Amniotic stem cell (primary cell): ENCODE measurements around the gene TBC1D25.
"Not testable (repeated sequence)": the region's sequence is repeated elsewhere in the genome, so short reads cannot be mapped to it uniquely, and the experiment has no call there.

Experiments used
- DNase-seq: peaks from one replicate; lab custom pipeline; 2025; lab: John Stamatoyannopoulos, UW

The TBC1D25 gene

DNA sequence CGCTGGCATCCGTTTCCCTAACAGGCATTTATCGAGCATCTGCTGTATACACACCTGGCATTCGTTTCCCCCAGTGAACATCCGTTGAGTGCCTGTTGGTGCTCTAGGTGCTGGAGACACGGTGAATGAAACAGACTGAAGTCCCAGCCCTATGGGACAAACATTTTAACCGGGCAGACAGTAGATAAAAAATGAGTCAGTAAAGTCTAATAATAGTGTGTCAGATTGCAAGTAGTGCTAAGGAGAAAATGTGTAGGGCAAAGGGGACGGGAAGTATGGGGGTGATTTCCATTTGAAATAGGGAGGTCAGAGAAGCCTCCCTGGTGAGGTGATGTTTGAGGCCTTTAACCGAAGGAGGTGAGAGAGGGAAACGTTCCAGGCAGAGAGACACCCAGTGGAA is 23.2 kb upstream of the TBC1D25 start:
- no peak for DNase-seq

DNA sequence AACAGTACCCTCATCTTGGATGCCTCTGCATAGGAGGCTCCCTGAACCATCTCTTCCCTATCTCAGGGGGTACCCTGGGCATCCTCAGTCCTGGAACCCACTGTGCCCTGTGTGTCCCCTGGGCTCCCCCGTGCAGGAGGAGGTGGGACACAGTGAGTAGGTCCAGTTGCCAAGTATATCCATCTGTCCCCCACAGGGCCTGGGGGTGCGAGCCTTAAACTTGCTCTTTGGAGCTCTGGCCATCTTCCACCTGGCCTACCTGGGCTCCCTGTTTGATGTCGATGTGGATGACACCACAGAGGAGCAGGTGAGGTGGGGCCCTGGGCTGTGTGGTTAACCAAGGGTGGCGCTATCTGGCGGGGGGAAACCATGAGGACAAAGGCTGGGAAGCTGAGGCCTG is 22.5 kb upstream of the TBC1D25 start:
- DNase-seq = no peak

DNA sequence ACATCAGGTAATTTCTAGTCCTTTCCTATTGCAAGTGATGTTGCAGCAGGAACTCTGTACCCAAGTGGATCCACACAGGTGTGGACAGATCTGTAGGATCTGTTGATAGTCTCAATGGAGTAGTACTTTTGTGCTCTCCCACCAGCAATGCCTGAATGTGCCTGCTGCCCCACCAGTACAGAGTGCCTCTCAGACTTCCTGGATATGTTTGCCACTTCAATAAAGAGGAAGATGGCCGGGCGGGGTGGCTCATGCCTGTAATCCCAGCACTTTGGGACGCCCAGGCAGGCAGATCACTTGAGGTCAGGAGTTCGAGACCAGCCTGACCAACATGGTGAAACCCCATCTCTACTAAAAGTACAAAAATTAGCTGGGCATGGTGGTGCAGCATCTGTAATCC is 20.0 kb upstream of the TBC1D25 start:
- not testable (repeated sequence) for DNase-seq

DNA sequence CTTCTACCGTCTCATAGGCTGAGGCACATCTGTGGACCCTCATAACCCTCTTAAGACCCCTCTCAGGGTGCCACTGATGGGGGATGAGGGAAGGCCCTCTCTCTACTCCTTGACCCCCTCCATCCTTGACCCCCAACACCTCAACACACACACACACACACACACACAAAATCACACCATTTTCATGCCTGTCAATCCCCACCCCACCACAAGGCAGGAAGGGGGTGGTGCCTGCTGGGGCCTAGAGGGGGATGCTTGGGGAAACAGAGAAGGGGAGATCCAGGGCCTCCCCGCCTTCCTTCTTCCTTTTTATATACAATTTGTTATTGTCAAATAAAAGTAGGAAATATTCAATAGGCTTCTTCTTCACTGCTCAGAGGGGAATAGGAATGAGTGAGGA is 19.1 kb upstream of the TBC1D25 start:
- DNase-seq = no peak

DNA sequence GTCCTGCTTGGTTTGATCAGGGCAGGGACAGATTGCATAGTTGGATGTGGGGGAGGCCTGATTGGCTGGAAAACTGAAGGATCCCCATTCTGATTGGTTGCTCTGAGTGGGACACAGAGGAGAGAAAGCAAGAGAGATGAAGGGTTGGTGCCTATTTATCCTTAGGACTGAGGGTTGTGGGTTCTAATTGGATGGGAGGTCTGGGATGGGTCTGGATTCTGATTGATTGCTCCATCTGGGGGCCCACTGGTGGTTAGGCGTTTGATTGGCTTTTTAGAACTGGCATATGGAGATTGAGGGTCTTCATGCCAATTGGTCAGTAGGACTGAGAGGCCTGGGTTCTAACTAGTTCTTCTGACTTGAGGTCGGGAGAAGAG is 18.6 kb upstream of the TBC1D25 start:
- DNase-seq = no peak

DNA sequence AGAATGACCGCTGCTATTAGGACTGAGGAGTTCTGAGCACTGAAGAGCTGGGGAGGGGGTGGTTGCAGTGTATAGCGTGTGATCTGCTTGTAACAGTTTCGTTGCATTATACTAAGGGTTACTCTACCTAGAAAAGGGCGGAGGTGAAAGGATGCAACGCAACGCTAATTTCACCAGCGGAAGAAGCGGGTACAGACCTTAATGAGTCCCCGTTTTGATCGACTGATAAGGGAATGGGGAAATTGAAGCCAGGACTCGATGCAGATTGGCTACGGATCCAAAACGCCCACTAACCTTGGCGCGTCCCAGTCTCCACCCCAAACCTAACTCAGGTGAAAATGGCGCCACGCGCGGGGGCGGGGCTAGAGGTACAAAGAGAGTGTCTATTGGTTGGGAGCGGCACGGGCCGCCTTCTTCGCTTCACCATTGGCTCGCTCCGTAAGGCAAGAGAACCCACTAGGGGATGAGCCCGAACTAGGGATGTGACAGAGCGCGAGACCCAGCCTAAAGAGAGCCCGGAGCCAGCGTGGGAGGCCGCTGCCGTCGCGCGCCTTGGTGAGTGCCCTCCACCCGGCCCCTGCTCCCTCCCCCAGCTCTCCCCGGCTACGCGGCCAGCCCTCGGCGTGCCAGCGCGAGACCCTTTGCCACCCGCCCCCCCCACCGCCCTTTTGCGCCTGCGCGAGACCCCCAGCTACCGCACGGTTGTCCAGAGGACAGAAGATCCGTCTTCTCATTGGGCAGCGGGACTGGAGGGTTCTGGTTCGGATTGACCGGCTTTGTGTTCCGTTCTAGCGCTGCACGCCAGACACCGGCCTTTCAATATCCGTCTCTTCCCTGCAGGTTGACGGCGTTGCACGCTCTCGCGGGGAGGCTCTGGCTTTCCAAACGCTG is 17.9 kb upstream of the TBC1D25 start, which contains the start of gene EBP:
Gene EBP (plus strand): TSS at position 456 of the 891 bp plus-strand sequence. CDS start 1,964 bp downstream, outside the sequence.
- peak; percentile 28 for DNase-seq

DNA sequence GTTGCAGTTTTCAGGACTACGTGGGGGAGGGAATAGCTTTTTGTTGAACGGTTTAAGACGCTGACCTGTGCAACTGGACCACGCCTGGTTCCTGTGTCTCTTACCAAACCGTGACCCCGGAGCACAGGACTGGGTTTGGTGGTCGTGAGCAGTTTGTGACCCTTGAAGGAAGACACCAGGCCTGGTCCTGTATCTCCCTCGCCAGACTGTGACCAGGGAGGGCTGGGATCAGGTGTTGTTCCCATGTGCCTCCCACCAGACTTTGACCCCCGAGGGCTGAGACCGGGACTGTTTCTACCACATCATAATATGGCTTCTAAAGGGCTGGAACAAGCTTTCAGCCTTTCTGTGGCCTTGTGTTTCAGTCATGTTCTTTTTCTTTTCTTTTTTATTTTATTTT is 17.2 kb upstream of the TBC1D25 start:
- DNase-seq = no peak

DNA sequence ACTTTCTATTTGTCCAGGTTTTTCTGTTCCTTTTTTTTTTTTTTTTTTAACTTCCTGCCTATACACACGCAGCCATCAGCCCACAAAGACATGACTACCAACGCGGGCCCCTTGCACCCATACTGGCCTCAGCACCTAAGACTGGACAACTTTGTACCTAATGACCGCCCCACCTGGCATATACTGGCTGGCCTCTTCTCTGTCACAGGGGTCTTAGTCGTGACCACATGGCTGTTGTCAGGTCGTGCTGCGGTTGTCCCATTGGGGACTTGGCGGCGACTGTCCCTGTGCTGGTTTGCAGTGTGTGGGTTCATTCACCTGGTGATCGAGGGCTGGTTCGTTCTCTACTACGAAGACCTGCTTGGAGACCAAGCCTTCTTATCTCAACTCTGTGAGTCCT is 15.8 kb upstream of the TBC1D25 start:
- no peak for DNase-seq

DNA sequence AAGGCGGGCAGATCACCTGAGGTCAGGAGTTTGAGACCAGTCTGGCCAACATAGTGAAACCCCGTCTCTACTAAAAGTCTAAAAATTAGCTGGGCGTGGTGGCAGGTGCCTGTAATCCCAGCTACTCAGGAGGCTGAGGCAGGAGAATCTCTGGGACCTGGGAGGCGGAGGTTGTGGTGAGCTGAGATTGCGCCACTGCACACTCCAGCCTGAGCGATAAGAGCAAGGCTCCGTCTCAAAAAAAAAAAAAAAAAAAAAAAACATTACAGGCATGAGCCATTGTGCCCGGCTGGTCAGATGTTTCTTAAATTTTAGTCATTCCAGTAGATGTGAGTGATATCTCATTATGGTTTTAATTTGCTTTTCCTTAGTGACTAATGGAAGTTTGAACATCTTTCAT is 13.7 kb upstream of the TBC1D25 start:
- DNase-seq = not testable (repeated sequence)

DNA sequence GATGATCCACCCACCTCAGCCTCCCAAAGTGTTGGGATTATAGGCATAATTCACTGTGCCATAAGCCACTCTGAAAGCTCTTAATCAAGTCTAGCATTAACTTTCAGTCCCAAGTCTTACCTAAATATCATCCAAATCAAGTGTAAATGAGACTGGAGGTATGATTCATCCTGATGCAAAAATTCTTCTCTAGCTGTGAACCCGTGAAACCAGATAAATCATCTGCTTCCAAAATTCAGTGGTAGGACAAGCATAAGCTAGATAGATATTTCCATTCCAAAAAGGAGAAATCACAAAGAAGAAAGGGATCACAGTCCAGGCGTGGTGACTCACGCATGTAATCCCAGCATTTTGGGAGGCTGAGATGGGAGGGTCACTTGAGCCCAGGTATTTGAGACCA is 8.8 kb upstream of the TBC1D25 start:
- DNase-seq = no peak

DNA sequence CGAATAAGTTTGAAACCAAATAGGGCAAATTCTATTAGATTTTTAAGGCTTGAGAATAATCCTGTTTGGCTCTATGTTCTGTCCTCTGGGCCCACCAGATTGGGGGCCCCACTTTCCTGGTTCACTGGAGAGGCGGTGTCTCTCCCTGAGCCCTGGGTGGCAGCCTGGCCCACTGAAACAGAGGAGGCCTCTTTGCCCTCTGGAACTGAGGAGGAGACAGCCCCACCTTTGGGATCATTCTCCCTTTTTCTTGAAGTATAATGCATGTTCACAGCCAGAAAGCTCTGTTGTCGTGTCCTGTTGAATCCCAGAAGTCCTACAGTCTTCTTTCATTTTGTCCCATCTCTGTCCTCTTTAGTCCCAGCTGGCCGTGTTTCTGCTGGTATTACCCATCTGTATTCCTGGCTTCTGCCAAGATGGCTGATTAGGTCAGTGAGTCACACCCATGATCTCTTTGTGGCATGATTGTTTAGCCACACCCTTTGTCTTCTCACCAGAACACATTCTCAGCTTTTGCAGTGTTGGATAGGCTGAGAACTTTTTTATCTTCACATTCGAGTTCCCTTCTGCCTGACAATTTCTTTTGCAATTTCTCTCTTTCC is 8.1 kb upstream of the TBC1D25 start:
- peak; percentile 24 for DNase-seq

DNA sequence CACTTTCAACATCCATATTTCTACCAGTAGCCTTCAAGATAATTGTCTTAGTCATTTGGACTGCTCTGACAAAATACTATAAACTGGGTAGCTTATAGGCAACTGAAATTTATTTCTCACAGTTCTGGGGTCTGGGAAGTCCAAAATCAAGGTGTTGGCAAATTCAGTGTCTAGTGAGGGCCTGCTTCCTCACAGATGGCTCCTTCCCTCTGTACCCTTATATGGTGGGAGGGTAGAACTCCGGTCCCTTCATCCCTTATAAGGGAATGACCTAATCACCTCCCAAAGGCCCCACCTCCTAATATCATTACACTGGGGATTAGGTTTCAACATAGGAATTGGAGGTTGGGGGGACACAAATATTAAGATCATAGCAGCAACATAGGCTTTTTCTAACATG is 7.4 kb upstream of the TBC1D25 start:
- DNase-seq = no peak

DNA sequence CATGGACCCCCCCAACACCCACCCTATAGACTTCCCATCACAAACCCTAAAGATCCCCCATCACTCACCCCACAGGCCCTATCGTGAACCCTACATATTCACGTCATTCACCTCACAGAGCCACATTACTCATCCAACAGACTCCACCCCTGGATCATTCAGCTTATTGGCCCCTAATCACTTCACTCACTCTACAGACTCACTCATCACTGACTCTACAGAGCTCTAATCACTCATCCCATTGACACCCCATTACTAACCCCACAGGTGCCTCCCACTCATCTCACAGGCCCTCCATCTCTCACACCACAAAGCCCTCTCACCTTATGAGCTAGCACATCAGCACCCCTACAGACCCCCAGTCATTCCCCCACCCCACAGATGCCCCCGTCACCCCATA is 6.3 kb upstream of the TBC1D25 start:
- DNase-seq = no peak

DNA sequence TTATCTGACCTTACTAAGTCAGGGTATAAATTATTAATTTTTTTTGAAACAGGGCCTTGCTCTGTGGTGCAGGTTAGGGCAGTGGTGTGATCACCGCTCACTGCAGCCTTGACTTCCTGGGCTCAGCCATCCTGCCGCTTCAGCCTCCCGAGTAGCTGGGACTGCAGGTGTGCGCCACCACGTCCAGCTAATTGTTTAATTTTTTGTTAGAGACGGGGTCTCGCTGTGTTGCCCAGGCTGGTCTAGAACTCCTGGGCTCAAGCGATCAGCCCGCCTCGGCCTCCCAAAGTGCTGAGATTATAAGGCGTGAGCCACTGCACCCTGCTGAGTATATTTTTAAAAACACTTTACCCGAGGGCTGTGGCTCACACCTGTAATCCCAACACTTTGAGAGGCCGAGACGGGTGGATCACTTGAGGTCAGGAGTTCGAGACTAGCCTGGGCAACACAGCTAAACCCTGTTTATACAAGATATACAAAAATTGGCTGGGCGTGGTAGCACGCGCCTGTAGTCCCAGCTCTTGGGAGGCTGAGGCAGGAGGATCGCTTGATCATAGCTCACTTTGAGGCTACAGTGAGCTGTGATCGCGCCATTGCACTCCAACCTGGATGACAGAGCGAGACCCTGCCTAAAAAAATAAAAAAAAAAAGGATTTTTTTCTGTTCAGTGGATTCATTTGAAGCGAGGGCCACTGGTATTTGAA is 721 bp upstream of the TBC1D25 start:
- DNase-seq = no peak

DNA sequence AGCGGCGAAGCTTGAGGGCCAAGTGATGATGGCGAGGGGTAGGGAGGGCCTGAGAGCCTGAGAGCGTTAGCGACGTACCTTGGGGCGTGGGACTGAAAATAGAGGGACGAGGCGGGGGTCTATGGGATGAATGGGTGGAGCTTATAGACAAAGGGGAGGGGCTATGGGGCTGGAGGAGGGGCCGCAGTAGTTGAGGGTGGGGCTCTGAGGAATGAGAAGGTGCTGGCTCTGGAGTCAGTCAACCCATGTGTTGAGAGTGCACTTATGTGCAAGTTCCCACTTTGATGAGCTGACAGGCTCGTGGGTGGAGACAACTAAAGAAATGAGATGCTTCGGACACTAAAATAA is 488 bp downstream of the TBC1D25 start:
- no peak for DNase-seq

DNA sequence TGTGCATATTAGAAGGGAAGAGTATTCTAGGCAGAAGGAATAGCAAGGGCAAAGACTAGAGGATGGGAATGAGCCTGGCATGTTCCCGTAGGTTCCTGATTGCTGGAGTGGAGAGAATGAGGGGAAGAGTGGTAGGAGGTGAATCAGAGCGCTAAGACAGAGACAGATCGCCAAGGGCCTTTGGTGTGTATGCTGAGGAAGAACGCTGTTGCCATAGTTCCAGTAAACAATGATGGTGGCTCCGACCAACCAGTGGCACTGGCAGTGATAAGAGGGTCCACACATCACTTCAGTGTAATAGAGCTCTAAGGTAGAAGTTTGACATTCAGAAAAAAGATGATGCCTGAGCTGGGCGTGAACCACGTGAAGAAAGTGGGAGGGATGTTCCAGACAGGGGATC is 966 bp downstream of the TBC1D25 start:
- DNase-seq = no peak

DNA sequence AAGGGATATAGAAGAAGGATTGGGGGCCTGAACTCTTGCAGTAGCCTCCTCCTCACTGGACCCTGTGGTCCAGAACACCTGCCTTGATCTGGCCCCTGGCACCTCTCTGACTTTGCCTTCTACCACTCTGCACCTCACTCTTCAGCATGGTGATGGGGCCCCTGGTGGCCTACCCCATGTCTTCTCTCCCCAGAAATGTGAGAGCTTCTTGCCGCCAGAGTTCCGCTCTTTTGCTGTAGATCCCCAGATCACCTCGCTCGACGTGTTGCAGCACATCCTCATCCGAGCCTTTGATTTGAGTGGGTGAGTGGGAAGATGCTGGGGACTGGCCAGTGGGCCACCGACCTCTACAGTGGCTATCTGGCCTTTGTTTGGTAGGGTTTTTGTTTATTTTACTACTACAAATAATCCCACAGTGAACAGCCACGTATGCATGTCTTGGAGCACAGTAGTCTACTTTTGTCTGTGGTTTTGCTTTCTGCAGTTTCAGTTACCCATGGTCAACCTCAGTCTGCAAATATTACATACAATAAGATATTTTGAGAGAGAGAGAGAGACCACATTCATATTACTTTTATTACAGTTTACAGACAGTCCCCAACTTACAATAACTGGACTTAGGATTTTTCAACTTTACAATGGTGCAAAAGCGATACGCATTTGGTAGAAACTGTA is 1.8 kb downstream of the TBC1D25 start:
- no peak for DNase-seq

DNA sequence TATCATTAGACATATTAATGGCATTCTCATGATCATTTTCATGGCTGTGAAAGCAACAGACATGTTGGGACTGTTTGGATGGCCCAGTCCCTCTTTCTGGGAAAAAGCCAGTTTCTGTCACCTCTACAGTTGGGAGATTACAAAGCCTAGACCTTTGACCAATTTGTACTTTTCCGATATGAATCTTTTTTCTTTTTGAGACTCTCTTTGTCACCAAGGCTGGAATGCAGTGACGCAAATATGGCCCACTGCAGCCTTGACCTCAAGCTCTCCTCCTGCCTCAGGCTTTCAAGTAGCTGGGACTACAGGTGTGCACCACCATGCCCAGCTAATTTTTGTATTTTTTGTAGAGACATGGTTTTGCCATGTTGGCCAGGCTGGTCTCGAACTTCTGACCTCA is 9.4 kb downstream of the TBC1D25 start:
- no peak for DNase-seq

DNA sequence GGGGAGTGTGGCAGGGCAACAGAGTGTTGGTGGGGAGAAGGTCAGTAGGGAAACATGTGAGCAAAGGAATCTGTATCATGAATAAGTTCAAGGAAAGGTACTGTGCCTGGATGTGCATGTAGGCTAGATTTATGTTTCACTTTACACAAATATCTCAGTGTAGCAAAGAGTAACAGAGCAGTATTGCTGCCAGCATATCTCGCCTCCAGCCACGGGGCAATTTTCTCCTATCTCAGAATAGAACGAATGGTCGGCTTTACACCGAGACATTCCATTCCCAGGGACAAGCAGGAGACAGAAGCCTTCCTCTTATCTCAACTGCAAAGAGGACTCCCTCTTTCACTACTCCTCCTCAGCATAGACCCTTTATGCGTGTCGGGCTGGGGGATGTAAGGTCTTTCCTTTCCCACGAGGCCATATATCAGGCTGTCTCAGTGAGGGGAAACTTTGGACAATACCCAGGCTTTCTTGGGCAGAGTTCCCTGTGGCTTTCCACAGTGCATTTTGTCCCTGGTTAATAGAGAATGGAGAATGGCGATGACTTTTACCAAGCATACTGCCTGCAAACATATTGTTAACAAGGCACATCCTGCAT is 16.3 kb downstream of the TBC1D25 start:
- DNase-seq = not testable (repeated sequence)

DNA sequence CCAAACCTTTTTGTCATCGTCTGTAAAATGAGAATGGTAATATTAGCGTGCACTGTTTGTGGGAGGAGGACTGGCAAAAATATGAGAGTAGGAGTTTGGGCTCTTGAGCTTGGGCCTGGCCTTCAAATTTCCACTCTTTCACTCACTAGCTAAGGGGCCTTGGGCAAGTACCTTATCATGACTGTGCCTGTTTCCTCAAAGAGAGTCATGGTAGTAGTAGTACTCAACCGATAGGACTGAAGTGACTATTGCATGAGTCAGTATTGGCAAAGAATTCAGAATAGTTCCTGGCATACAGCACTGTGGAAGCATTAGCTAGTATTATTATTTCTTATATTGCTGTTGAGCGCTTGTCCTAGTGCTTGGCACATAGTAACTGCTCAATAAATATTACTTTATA is 18.8 kb downstream of the TBC1D25 start:
- peak; percentile 50 for DNase-seq

DNA sequence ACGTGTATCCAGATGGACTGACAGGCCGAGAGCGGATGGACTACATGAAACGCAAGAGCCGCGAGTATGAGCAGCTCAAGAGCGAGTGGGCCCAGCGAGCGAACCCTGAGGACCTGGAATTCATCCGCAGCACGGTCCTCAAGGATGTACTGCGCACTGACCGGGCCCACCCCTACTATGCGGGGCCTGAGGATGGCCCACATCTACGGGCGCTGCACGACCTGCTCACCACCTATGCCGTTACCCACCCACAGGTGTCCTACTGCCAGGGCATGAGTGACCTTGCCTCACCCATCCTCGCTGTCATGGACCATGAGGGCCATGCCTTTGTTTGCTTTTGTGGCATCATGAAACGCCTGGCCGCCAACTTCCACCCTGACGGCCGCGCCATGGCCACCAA is 20.1 kb downstream of the TBC1D25 start:
- DNase-seq = no peak

DNA sequence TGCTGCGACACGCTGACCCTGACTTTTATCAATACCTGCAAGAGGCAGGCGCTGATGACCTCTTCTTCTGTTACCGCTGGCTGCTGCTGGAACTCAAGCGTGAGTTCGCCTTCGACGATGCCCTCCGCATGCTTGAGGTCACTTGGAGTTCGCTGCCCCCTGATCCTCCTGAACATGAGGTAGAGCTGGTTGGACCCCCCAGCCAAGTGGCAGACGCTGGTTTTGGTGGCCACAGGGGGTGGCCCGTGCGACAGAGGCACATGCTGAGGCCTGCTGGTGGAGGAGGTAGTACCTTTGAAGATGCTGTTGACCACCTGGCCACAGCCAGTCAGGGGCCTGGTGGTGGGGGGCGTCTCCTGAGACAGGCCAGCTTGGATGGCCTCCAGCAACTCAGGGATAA is 20.5 kb downstream of the TBC1D25 start:
- DNase-seq = no peak
